Activated CD8-positive, alpha-beta T cell treated with anti-CD3 and anti-CD28 coated beads for 36 hours (primary cell): ENCODE measurements around the gene PTPN14. TPM values are rescaled to one million over a fixed set of nuclear protein-coding genes. Genes with fewer than 3 reads are reported as not detected.

Experiments
- ATAC-seq: fragments of 200-7000 bp; cut with Tn5 transposase; one replicate; pipeline ENCODE4 v1.10.0; 2021; ENCODE audit warnings: mild to moderate bottlenecking, moderate library complexity
- CTCF ChIA-PET: fragments of 350-600 bp; sonication (Branson Sonifier 250); formaldehyde crosslinking; loops from one replicate; lab custom pipeline; 2021; ENCODE audit warnings: antibody characterized with exemption; lab: Charles Lee
- POLR2A ChIA-PET: fragments of 350-600 bp; sonication (Branson Sonifier 250); formaldehyde crosslinking; loops from one replicate; lab custom pipeline; 2021; ENCODE audit warnings: antibody characterized with exemption; lab: Charles Lee
- DNase-seq: peaks from one replicate; pipeline ENCODE4 v3.0.0-alpha.2; 2020
- H3K27ac Mint-ChIP-seq: one replicate; pipeline ENCODE4 v1.8.0; 2021; ENCODE audit warnings: mild to moderate bottlenecking, mixed read lengths
- H3K27me3 Mint-ChIP-seq: one replicate; pipeline ENCODE4 v1.8.0; 2021; ENCODE audit warnings: mixed read lengths
- H3K36me3 Mint-ChIP-seq: one replicate; pipeline ENCODE4 v1.8.0; 2021; ENCODE audit warnings: low read depth, mixed read lengths
- H3K4me1 Mint-ChIP-seq: one replicate; pipeline ENCODE4 v1.8.0; 2021; ENCODE audit warnings: low read depth, mixed read lengths
- H3K4me3 Mint-ChIP-seq: one replicate; pipeline ENCODE4 v1.8.0; 2021; ENCODE audit warnings: mild to moderate bottlenecking, moderate library complexity, mixed read lengths
- H3K9me3 Mint-ChIP-seq: one replicate; pipeline ENCODE4 v1.8.0; 2021; ENCODE audit warnings: mixed read lengths
- intact Hi-C: fragments of 100-400 bp; cut with micrococcal nuclease; formaldehyde crosslinking; loops from one replicate; pipeline ENCODE4 v1.10.0; 2022
- total RNA-seq, 2 experiments: library from RNA; stranded (reverse); gene quantifications; one replicate each; pipeline ENCODE4 v1.2.3, GENCODE V29; 2021
- TF ChIP-seq, protein P1 (sequence below): fragments of 200-600 bp; IDR thresholded peaks from one replicate; pipeline ENCODE4 v1.8.0; 2022; ENCODE audit warnings: antibody characterized with exemption, mild to moderate bottlenecking

PTPN14 gene
- total RNA-seq, 2 experiments from 2014 or later: 0.27 to 0.34 TPM

DNA sequence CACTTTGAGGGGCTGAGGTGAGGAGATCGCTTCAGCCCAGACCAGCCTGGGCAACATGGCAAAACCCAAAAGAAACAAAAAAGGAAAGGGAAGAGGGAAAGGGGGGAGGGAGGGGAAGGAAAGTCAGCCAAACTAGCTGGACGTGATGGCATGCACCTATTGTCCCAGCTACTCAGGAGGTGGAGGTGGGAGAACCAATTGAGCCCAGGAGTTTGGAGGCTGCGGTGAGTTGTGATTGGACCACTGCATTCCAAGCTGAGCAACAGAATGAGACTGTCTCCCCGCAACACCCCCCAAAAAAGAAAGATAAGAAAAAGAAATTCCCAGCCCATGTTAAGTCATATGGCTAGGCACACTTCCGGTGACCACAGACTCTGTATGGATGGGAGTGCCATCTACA, 128.4 kb downstream of the PTPN14 start:
- TF ChIP-seq, protein P1, sequence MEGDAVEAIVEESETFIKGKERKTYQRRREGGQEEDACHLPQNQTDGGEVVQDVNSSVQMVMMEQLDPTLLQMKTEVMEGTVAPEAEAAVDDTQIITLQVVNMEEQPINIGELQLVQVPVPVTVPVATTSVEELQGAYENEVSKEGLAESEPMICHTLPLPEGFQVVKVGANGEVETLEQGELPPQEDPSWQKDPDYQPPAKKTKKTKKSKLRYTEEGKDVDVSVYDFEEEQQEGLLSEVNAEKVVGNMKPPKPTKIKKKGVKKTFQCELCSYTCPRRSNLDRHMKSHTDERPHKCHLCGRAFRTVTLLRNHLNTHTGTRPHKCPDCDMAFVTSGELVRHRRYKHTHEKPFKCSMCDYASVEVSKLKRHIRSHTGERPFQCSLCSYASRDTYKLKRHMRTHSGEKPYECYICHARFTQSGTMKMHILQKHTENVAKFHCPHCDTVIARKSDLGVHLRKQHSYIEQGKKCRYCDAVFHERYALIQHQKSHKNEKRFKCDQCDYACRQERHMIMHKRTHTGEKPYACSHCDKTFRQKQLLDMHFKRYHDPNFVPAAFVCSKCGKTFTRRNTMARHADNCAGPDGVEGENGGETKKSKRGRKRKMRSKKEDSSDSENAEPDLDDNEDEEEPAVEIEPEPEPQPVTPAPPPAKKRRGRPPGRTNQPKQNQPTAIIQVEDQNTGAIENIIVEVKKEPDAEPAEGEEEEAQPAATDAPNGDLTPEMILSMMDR: no peak
- Mint-ChIP-seq H3K27ac (no peak overlapping the region), H3K9me3 (peaks cover 2% of the 10 kb centered on the region), H3K36me3 (no peaks in the 10 kb centered on the region), H3K27me3 (no peaks in the 10 kb centered on the region), H3K4me1 (peaks cover 16% of the 10 kb centered on the region), H3K4me3 (no peak overlapping the region)
- intact Hi-C loops: no loop called here
- DNase-seq (no peak), ATAC-seq (no peak)
- POLR2A ChIA-PET: no interaction called here
- CTCF ChIA-PET: no interaction called here

DNA sequence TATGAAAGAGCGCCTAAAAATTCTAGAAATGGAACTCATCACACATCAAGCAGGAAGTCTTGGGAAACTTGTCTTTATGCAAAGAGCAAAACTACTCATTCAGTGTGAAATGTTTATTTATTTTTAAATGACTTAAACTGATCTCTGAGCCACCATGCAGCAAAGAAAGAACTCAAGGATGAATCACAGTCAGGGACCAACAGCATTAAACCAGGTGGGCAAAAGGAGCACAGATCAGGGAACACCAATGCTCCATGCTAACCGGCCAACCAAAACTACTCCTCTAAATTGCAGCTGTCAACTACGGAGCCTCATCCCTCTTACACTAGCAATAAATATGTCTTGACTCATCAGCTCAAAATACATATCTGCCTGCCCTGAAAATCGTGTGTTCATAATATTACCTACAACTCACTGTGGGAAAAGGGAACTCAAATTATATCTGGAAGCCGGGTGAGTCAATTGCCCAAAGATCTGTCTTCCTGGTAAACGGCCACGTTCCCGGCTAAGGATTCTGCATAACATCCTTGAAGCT, 129.2 kb downstream of the PTPN14 start:
- ChIA-PET CTCF (interaction anchor here (1.6 kb wide), 1 partner anchor 22 kb away, joined by 3 read pairs; no protein-coding TSS in a partner anchor), POLR2A (interaction anchor here (1.0 kb wide), 2 partner anchors 24 to 103 kb away, joined by 3 read pairs; no protein-coding TSS in a partner anchor)
- H3K4me3 Mint-ChIP-seq: no peak overlapping the region
- H3K27me3 Mint-ChIP-seq: no peaks in the 10 kb centered on the region
- peaks cover 2% of the 10 kb centered on the region for H3K9me3 Mint-ChIP-seq
- DNase-seq (no peak), ATAC-seq (no peak)
- H3K27ac Mint-ChIP-seq: no peak overlapping the region
- H3K36me3 Mint-ChIP-seq: no peaks in the 10 kb centered on the region
- H3K4me1 Mint-ChIP-seq: peaks cover 8% of the 10 kb centered on the region
- intact Hi-C loops: no loop called here
- TF ChIP-seq, protein P1: no peak

DNA sequence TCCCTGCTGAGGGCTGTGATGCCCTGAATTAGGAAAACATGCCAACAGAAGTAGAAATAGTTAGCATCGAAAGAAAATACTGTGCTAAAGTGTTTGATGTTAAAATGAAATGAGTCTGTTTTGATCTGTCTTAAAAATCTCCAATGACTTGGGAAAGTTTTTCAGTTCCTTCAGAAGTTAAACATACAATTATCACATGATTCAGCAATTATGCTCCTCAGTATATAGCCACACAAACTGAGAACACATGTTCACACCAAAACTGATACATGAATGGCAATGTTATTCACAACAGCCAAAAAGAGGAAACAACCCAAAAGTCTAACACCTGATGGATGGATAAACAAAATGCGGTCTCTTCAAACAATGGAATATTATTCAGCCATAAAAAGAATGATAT, 130.6 kb downstream of the PTPN14 start:
- CTCF ChIA-PET: interaction anchor here (1.6 kb wide), 1 partner anchor 21 kb away, joined by 3 read pairs; no protein-coding TSS in a partner anchor
- H3K9me3 Mint-ChIP-seq: peaks cover 2% of the 10 kb centered on the region
- no peak for DNase-seq
- H3K4me3 Mint-ChIP-seq: no peak overlapping the region
- POLR2A ChIA-PET: no interaction called here
- no peak overlapping the region for H3K27ac Mint-ChIP-seq
- intact Hi-C loops: no loop called here
- TF ChIP-seq, protein P1: no peak
- ATAC-seq: no peak
- H3K27me3 Mint-ChIP-seq: no peaks in the 10 kb centered on the region
- peaks cover 5% of the 10 kb centered on the region for H3K4me1 Mint-ChIP-seq
- H3K36me3 Mint-ChIP-seq: no peaks in the 10 kb centered on the region

DNA sequence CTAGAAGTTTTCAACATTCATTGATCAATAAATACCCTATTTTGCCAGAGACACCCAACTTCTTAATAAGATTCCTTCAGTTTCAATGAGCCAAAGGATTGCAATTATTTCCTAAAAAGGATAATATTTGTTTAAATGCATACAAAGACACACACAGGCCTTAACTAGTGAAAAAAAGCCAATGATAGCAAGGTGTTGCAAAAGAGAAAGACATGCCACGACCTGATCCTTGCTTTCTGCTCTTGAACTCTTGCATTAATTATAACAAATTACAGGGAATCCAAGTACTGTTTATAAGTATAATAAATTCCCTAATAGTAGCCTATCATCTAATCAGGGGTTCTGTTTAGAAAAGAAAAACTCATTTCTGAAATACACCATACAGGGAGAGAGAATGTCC, 131.1 kb downstream of the PTPN14 start:
- H3K36me3 Mint-ChIP-seq: no peaks in the 10 kb centered on the region
- no peaks in the 10 kb centered on the region for H3K27me3 Mint-ChIP-seq
- no peak for DNase-seq
- ChIA-PET CTCF (no interaction called here), POLR2A (no interaction called here)
- H3K4me1 Mint-ChIP-seq: peaks cover 5% of the 10 kb centered on the region
- TF ChIP-seq, protein P1: no peak
- intact Hi-C loops: no loop called here
- H3K4me3 Mint-ChIP-seq: no peak overlapping the region
- H3K27ac Mint-ChIP-seq: no peak overlapping the region
- H3K9me3 Mint-ChIP-seq: peaks cover 2% of the 10 kb centered on the region
- no peak for ATAC-seq

DNA sequence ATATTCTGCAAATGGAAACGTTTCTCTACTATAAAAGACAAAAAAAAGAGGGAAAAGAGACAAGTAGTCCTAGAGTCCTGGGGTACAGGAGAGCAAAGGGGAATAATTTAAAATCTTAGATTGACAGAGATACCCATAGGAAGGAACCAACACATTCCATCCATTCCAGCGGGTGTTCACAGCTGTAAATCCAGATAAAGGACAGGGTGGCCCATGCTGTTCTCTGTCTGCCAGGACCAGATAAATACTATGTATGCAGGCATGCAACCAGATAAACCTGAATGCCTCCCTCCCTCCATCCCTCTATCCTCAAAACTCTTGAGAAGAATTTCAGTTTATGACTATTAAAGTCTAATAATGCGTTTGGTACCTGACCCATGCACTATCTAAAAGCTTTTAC, 131.8 kb downstream of the PTPN14 start:
- TF ChIP-seq, protein P1: no peak
- Mint-ChIP-seq H3K4me1 (peaks cover 5% of the 10 kb centered on the region), H3K36me3 (no peaks in the 10 kb centered on the region), H3K4me3 (no peak overlapping the region), H3K9me3 (peaks cover 2% of the 10 kb centered on the region), H3K27ac (no peak overlapping the region), H3K27me3 (no peaks in the 10 kb centered on the region)
- ATAC-seq (no peak), DNase-seq (no peak)
- ChIA-PET POLR2A (interaction anchor here (0.8 kb wide), 1 partner anchor 132 kb away, joined by 3 read pairs; the partner anchor contains the start of gene PTPN14), CTCF (no interaction called here)
- intact Hi-C loops: no loop called here
